Neutrophil (primary cell): ENCODE data around the gene YIF1A.

ENCODE experiments used
- H3K27ac ChIP-seq: fragments of 200-600 bp; sonication (generic); 2 replicates; pipeline ENCODE4 v1.5.1; 2016; ENCODE audit warnings: mild to moderate bottlenecking, moderate library complexity
- H3K27me3 ChIP-seq: fragments of 200-600 bp; sonication (generic); 2 replicates; pipeline ENCODE4 v1.6.0; 2016; ENCODE audit warnings: mild to moderate bottlenecking
- H3K36me3 ChIP-seq: fragments of 200-600 bp; sonication (generic); 2 replicates; pipeline ENCODE4 v1.5.1; 2017
- H3K4me1 ChIP-seq, 2 experiments: fragments of 200-600 bp in 1 of 2; sonication (generic) in 1 of 2; 1 replicate in 1 of 2; 2 replicates in 1 of 2; pipeline versions ENCODE4 v1.5.1 to v1.6.1; 2013 to 2016; ENCODE audit warnings: low read depth in 1 of 2, low read length in 1 of 2, mild to moderate bottlenecking in 1 of 2, moderate library complexity in 1 of 2; ENCODE audit not compliant: control insufficient read depth in 1 of 2, insufficient read depth in 1 of 2
- H3K4me3 ChIP-seq, 2 experiments: fragments of 200-600 bp in 1 of 2; sonication (generic) in 1 of 2; 1 replicate in 1 of 2; 2 replicates in 1 of 2; pipeline ENCODE4 v1.5.1; 2013 to 2016; ENCODE audit warnings: low read depth in 1 of 2, low read length in 1 of 2, mild to moderate bottlenecking in 1 of 2, moderate library complexity in 1 of 2
- H3K9me3 ChIP-seq: fragments of 200-600 bp; sonication (generic); 2 replicates; pipeline ENCODE4 v1.5.1; 2016
- CTCF ChIP-seq: fragments of 200-600 bp; sonication (generic); IDR thresholded peaks from 2 replicates; pipeline ENCODE4 v1.5.1; 2016; ENCODE audit warnings: antibody characterized with exemption

Gene YIF1A

GRCh38 chr11:66240781-66241136 lies 48.2 kb downstream of the YIF1A start:
- H3K4me1 ChIP-seq: no peaks in the 10 kb centered on the region
- no peak overlapping the region for H3K27ac ChIP-seq
- TF ChIP-seq CTCF: no peak
- H3K27me3 ChIP-seq: no peaks in the 10 kb centered on the region
- H3K36me3 ChIP-seq: peaks cover 99% of the 10 kb centered on the region
- no peaks in the 10 kb centered on the region for H3K9me3 ChIP-seq
- no peak overlapping the region for H3K4me3 ChIP-seq

GRCh38 chr11:66239998-66240780 lies 48.8 kb downstream of the YIF1A start:
- no peaks in the 10 kb centered on the region for H3K9me3 ChIP-seq
- H3K4me1 ChIP-seq: no peaks in the 10 kb centered on the region
- no peak overlapping the region for H3K4me3 ChIP-seq
- no peaks in the 10 kb centered on the region for H3K27me3 ChIP-seq
- H3K27ac ChIP-seq: no peak overlapping the region
- H3K36me3 ChIP-seq: peaks cover 100% of the 10 kb centered on the region
- no peak for TF ChIP-seq CTCF

- TF ChIP-seq CTCF: no peak
- Histone ChIP-seq H3K36me3 (peaks cover 100% of the 10 kb centered on the region), H3K27me3 (no peaks in the 10 kb centered on the region), H3K9me3 (no peaks in the 10 kb centered on the region), H3K27ac (no peak overlapping the region), H3K4me1 (no peaks in the 10 kb centered on the region), H3K4me3 (no peak overlapping the region)
Measured at GRCh38 chr11:66239511-66239910, 49.4 kb downstream of the YIF1A start.

- Histone ChIP-seq H3K27ac (no peak overlapping the region), H3K27me3 (no peaks in the 10 kb centered on the region), H3K9me3 (no peaks in the 10 kb centered on the region), H3K4me3 (no peak overlapping the region), H3K4me1 (no peaks in the 10 kb centered on the region), H3K36me3 (peaks cover 100% of the 10 kb centered on the region)
- TF ChIP-seq CTCF: no peak
Measured at GRCh38 chr11:66238786-66239413, 50.0 kb downstream of the YIF1A start.

GRCh38 chr11:66237867-66238266 lies 51.1 kb downstream of the YIF1A start:
- TF ChIP-seq CTCF: no peak
- Histone ChIP-seq H3K4me3 (no peak overlapping the region), H3K27me3 (no peaks in the 10 kb centered on the region), H3K4me1 (no peaks in the 10 kb centered on the region), H3K36me3 (peaks cover 100% of the 10 kb centered on the region), H3K27ac (no peak overlapping the region), H3K9me3 (no peaks in the 10 kb centered on the region)
